ENCODE data around the gene CFP. TPM values are rescaled to one million over a fixed set of nuclear protein-coding genes. Genes with fewer than 3 reads are reported as not detected.

Gene CFP
- 0.24 to 0.71 TPM (median 0.53 TPM) in 5 replicates for total RNA-seq (2022; extraction: Qiagen RNA extraction)

GRCh38 chrX:47629419-47630200 is at the start of gene CFP:
CFP (minus strand) TSS chrX:47629930; CDS start chrX:47629844, 86 bp downstream.

GRCh38 chrX:47658684-47659420 is 29.1 kb upstream of the CFP start, which contains the start of gene UXT:
UXT (minus strand) TSS chrX:47659180; CDS start chrX:47658927, 253 bp downstream.

GRCh38 chrX:47650164-47651042 is 20.7 kb upstream of the CFP start, which contains the start of gene ELK1:
ELK1 (minus strand) TSS chrX:47650563; CDS start chrX:47641441, 9,122 bp downstream.

GRCh38 chrX:47619486-47620302 is 10.0 kb downstream of the CFP start, which contains the start of gene SYN1:
SYN1 (minus strand) TSS chrX:47619857; CDS start chrX:47619728, 129 bp downstream.

GRCh38 chrX:47581731-47582647 is 47.7 kb downstream of the CFP start, which contains the start of gene TIMP1:
TIMP1 (plus strand) TSS chrX:47582436; CDS start chrX:47583416, 980 bp downstream.

Other genes starting within 250 kb of the CFP start
- gene ZNF41, start 146.7 kb downstream of the CFP start, total RNA-seq (2022; extraction: Qiagen RNA extraction): 3.5 to 4.6 TPM (median 3.7 TPM) in 5 replicates
- gene ARAF, start 68.7 kb downstream of the CFP start, total RNA-seq (2022; extraction: Qiagen RNA extraction): 43.1 to 58.2 TPM (median 55.0 TPM) in 5 replicates
- gene TIMP1, start 47.5 kb downstream of the CFP start, total RNA-seq (2022; extraction: Qiagen RNA extraction): 247 to 279 TPM (median 269 TPM) in 5 replicates
- 0.22 to 0.46 TPM (median 0.29 TPM) in 5 replicates for gene SYN1, start 10.1 kb downstream of the CFP start, total RNA-seq (2022; extraction: Qiagen RNA extraction)
- 33.7 to 38.8 TPM (median 36.3 TPM) in 5 replicates for gene ELK1, start 20.6 kb upstream of the CFP start, total RNA-seq (2022; extraction: Qiagen RNA extraction)
- gene UXT, start 29.2 kb upstream of the CFP start, total RNA-seq (2022; extraction: Qiagen RNA extraction): 150 to 189 TPM (median 178 TPM) in 5 replicates
- 4.1 to 6.7 TPM (median 6.1 TPM) in 5 replicates for gene ZNF81, start 207.0 kb upstream of the CFP start, total RNA-seq (2022; extraction: Qiagen RNA extraction)

All from A549 treated with AZD2906 at 1 μM for 4 hours (cell line).